Thymus (tissue), 11 donors: ENCODE measurements around the gene WDR86. TPM values are rescaled to one million over a fixed set of nuclear protein-coding genes. Genes with fewer than 3 reads are reported as not detected.

Source experiments
- DNase-seq, 9 donors: peaks; one replicate each; pipeline ENCODE4 v3.0.0-alpha.2; 2013; ENCODE audit warnings: low spot score in 9 of 9, low read depth in 6 of 9, missing footprints in 1 of 9
- H3K27ac ChIP-seq, 2 donors: one replicate each; pipeline ENCODE4 v1.5.1; 2013; ENCODE audit warnings: control low read depth in 1 of 2, low read depth in 1 of 2, low read length in 1 of 2, mild to moderate bottlenecking in 1 of 2, moderate library complexity in 1 of 2
- H3K27me3 ChIP-seq, 2 donors: one replicate each; pipeline ENCODE4 v1.5.1; 2013; ENCODE audit warnings: low read length in 1 of 2; ENCODE audit not compliant: control insufficient read depth in 2 of 2, insufficient read depth in 1 of 2
- H3K36me3 ChIP-seq, 2 donors: one replicate each; pipeline ENCODE4 v1.5.1; 2013; ENCODE audit warnings: low read length in 1 of 2, mild to moderate bottlenecking in 1 of 2, moderate library complexity in 1 of 2; ENCODE audit not compliant: control insufficient read depth in 2 of 2, insufficient read depth in 2 of 2
- H3K4me1 ChIP-seq, 2 donors: one replicate each; pipeline ENCODE4 v1.5.1; 2013; ENCODE audit warnings: low read length in 2 of 2; ENCODE audit not compliant: control insufficient read depth in 2 of 2, insufficient read depth in 2 of 2
- H3K4me3 ChIP-seq, 2 donors: one replicate each; pipeline ENCODE4 v1.5.1; 2013; ENCODE audit warnings: low read length in 2 of 2, control low read depth in 1 of 2, mild to moderate bottlenecking in 1 of 2
- H3K9me3 ChIP-seq, 2 donors: one replicate each; pipeline ENCODE4 v1.5.1; 2013; ENCODE audit warnings: low read length in 1 of 2, mild to moderate bottlenecking in 1 of 2; ENCODE audit not compliant: control insufficient read depth in 2 of 2, insufficient read depth in 1 of 2
- WGBS: extraction: QIAGEN DNeasy Blood & Tissue Kit; methylation state at CpG from one replicate; pipeline ENCODE4 v1.1.7; 2013; 5-methylcytosine and 5-hydroxymethylcytosine counted together
- polyA plus RNA-seq: library from polyadenylated mRNA; stranded (reverse); fragments of 200-250 nt; gene quantifications from one replicate; pipeline ENCODE4 v1.2.3, GENCODE V29; 2013
- total RNA-seq: library from RNA; stranded (reverse); fragments of 120-200 nt; gene quantifications from one replicate; pipeline ENCODE4 v1.2.4, GENCODE V29; 2013
- donor health status: healthy.

The WDR86 gene
- total and polyA plus RNA-seq, 2 donors = 1.3 to 5.0 TPM

DNA sequence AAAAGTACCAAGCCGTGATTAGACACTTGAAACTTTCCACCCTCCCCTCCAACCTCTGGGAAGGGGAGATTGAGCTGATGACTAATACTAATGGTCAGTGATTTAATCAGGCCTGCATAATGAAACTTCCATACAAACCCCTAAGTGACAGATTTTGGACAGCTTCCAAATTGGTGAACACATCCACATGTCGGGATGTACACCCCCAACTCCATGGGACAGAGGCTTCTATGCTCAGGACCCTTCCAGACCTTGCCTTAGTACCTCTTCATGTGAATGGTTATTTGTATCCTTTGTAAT is 63.4 kb downstream of the WDR86 start:
- Histone ChIP-seq H3K4me1 (peaks cover 15 to 24% of the 10 kb centered on the region in 2 donors), H3K9me3 (peaks cover 0 to under 1% of the 10 kb centered on the region in 2 donors), H3K4me3 (no peak overlapping the region), H3K36me3 (peaks cover 13 to 38% of the 10 kb centered on the region in 2 donors), H3K27ac (no peak overlapping the region), H3K27me3 (no peaks in the 10 kb centered on the region)
- 90% methylated on average over 2 of the region's 2 CpGs for WGBS
- DNase-seq = no peak

DNA sequence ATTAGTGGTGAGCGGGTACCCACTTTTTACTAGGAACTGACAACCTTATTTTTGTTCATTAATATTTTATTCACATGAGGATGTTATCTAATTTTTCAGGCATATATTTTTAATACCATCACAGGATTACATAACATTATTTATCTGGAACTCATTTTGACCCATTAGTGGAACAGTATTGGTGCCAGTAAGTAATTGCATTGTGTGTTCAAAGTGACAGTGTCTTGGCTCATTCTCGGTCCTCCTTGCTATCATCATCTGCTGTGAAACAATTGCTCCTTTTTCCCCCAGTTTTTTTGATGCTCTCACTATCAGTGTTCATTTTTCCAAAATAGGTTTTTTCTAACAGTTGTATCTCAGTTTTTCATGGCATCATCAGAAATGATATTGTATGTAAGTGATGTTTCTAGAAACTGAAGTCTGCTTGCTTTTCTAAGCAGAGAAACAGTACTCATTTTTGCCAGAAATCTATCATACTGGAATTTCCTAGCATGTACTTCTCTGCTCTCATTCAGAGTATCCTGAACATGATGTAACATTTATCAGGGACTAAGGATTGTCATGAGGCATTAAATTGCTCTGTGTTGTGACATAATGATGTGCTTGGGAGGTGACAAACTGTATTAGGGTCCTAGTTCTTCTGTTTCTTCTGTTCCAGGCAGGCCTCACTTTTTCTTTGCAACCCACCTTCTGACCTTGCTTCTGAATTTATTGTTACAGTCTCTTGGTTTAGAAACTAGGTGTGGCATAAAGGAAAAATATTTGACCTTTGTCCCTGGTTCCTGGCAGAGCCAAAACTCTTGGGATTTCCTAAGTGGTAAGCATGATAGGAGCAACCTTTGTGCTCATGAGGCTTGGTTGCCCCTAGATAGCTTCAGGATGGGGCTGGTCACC is 64.0 kb downstream of the WDR86 start:
- Histone ChIP-seq H3K4me3 (no peak overlapping the region), H3K4me1 (peaks cover 13 to 22% of the 10 kb centered on the region in 2 donors), H3K27ac (no peak overlapping the region), H3K27me3 (no peaks in the 10 kb centered on the region), H3K36me3 (peaks cover 13 to 33% of the 10 kb centered on the region in 2 donors), H3K9me3 (peaks cover 0 to 5% of the 10 kb centered on the region in 2 donors)
- DNase-seq = no peak
- WGBS = 99% methylated on average over 2 of the region's 2 CpGs

DNA sequence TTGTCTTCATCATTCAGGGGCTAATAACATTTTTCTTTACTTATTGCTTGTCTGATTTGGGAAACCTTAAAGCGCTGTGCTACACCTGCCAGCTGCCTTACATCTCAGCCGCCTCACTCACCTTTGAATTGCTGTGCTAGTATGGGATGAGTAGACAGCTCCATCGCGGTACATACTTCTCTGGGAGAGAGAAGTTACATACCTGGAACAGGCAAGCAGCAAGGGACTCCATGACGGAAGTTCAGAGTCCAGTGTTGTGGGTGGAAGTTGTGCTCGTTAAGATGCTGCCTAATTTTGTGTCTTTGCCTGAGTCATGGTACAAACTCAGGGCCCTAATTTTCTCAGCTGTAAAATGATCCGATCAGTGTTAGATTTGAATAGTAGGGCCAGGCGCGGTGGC is 66.3 kb downstream of the WDR86 start:
- Histone ChIP-seq H3K36me3 (peaks cover 13 to 24% of the 10 kb centered on the region in 2 donors), H3K27ac (no peak overlapping the region), H3K4me1 (peaks cover 6 to 11% of the 10 kb centered on the region in 2 donors), H3K4me3 (no peak overlapping the region), H3K9me3 (peaks cover 0 to 7% of the 10 kb centered on the region in 2 donors), H3K27me3 (no peaks in the 10 kb centered on the region)
- no peak for DNase-seq
- WGBS = 98% methylated on average over 9 of the region's 9 CpGs

DNA sequence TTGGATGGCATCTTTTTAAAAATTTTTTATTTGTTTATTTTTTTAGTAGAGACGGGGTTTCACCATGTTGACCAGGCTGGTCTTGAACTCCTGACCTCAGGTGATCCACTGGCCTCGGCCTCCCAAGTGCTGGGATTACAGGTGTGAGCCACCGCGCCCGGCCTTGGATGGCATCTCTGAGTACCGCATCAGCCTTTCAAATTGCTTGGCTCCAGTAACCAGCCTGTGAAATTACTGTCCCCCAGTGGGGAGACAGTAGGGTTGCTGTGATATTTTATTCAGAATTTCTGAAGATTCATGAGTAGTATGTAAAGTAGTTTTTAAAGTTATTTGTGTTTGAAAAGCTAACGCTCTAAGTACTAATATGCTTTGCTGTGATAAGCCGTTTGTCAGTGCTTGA is 67.0 kb downstream of the WDR86 start:
- Histone ChIP-seq H3K4me3 (peak overlapping the region; percentile 74 to 97), H3K9me3 (peaks cover 0 to 7% of the 10 kb centered on the region in 2 donors), H3K36me3 (peaks cover 13 to 24% of the 10 kb centered on the region in 2 donors), H3K4me1 (peaks cover 6 to 11% of the 10 kb centered on the region in 2 donors), H3K27me3 (no peaks in the 10 kb centered on the region), H3K27ac (peak overlapping the region; percentile 42 to 68)
- DNase-seq = no peak
- WGBS = 91% methylated on average over 8 of the region's 8 CpGs

DNA sequence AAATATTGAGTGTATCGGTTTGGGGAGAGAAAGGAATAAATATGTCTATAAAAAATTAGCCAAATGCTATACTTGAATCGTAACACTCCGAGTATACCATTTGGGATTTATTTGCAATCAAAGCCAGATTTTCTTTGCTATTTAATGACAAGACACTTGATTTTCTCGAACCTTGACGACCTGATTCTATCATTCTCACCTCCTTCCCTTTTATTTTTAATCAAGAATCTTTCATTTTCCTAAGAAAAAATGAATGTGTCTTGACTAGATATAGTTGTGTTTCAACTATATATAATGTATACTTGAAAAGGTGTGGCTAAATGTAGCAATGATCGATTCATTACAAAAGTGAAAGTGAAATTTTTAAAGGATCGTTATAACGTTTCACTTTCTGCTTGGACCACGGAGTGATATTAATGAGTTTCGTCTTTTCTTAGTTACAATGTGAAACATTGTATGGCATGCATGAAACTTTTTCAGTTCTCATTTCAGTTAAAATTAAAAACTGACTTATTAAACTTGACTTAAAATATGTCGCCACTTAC is 67.7 kb downstream of the WDR86 start:
- Histone ChIP-seq H3K27me3 (no peaks in the 10 kb centered on the region), H3K4me3 (peak overlapping the region; percentile 74 to 97), H3K36me3 (peaks cover 9 to 24% of the 10 kb centered on the region in 2 donors), H3K9me3 (peaks cover 0 to 7% of the 10 kb centered on the region in 2 donors), H3K4me1 (peaks cover 6 to 11% of the 10 kb centered on the region in 2 donors), H3K27ac (peak overlapping the region; percentile 68 to 93)
- DNase-seq = peak in 1 of 9 donors; percentile 47
- 4% methylated on average over 11 of the region's 11 CpGs for WGBS

DNA sequence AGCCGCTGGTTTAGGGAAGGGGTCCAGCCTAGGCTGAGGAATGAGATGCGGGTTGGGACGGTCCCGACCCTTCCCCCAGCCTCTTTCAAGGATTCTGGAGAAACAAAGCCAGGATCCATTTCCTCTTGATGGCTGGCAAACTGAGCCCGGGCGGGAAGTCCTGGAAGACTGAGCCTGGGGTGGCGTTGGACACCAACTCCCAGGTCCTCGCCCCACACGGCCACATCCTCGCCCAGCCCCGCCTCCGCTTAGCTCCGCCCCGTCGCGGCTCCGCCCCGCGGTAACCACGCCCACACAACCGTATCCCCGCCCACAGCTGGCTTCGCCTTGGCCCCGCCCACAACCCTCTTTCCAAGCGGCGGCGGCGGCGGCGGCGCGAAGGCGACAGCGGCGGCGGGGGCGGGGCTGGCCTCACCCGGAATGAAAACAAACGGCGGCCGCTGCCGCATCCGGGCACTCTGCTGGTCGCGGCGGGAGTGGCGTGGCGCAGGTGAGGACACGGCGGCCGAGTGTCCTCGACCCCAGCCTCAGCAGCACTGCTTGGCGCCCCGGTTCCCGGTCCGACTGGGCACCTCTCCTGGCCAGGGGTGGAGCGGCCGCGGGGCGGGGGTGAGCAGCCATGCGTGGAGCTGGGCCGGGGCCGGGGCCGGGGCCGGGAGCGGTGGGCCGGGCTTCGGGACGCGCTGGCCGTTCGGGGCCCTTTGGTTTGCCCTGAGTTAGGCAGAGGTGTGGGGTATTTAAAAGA is 68.3 kb downstream of the WDR86 start, which contains the start of gene NUB1:
Gene NUB1, plus strand, starts transcription at position 456 of the 745 bp plus-strand sequence. CDS start 3,538 bp downstream, outside the sequence.
- Histone ChIP-seq H3K4me3 (peak within 1 kb of the TSS; percentile 74 to 97), H3K9me3 (peaks cover 0 to 7% of the 10 kb centered on the region in 2 donors), H3K4me1 (peaks cover 6 to 11% of the 10 kb centered on the region in 2 donors), H3K36me3 (peaks cover 7 to 18% of the 10 kb centered on the region in 2 donors), H3K27ac (peak within 1 kb of the TSS; percentile 68 to 93), H3K27me3 (no peaks in the 10 kb centered on the region)
- peak in 8 of 9 donors; percentile 53 to 91 (median 78) for DNase-seq
- WGBS = 10% methylated on average over 72 of the region's 72 CpGs

DNA sequence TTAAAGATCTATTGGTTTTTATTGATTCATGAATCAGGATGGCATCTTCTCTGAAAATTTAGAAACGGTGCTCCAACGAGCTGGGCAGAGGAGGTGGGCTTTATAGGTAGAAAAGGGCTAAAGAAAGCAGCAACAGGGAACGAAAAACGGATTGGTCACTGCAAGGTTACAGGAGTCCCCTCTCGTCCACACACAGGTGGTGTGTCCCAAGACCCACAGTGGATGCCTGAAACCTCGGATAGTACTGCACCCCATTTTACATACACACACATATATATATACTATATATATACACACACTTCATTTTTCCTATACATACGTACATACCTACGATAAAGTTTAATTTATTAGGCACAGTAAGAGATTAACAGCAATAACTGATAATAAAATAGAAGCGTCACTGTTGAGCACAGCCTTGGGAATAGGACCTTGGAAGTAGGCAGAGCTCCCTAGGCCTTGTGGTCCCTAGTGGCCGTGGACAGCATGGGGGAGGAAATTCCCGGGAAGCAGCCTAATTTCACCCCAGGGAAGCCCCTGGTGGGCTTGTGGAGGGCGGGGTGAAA is 69.0 kb downstream of the WDR86 start:
- no peak overlapping the region for H3K27ac ChIP-seq
- H3K4me3 ChIP-seq = peak overlapping the region in 1 of 2 donors; percentile 97
- WGBS = 91% methylated on average over 12 of the region's 12 CpGs
- peaks cover 0 to 7% of the 10 kb centered on the region in 2 donors for H3K9me3 ChIP-seq
- DNase-seq = no peak
- H3K27me3 ChIP-seq = no peaks in the 10 kb centered on the region
- H3K4me1 ChIP-seq = peaks cover 6 to 11% of the 10 kb centered on the region in 2 donors
- H3K36me3 ChIP-seq = peaks cover under 1 to 12% of the 10 kb centered on the region in 2 donors

DNA sequence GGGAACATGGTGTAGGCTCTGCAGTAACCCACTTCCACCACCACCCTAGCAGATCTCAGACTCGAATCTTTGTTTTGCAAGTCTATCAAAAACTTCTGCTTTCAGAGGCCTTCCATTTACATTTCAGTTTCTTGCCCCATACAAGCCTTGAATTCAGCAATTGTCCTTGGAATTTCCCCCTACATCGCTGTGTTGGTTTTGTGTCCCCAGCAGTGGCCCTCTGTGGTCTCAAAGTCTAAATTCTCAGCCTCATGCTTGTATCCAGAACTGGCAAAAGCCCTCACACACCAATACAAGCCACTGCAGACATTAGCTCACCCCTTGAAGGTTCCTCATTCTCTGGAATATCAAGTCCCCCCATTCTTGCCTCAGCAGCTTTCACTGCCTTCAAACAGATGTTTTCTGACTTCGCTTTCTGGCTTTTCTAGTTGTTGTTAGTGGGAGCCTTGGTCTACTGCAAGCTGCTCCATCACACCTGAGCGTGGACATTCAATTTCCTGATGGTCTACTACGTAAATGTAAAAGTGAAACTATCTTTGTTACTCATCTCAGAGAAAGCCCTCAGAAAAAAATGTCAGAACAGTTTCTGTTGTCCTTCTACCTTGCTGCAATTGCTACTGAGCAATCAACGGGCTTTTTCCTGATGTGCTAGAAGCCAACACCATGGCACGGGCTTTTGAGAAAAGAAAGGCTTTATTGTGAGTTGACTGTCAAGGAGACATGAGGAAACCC is 70.0 kb downstream of the WDR86 start:
- H3K9me3 ChIP-seq = peaks cover 0 to 7% of the 10 kb centered on the region in 2 donors
- H3K36me3 ChIP-seq = peaks cover 0 to 4% of the 10 kb centered on the region in 2 donors
- no peaks in the 10 kb centered on the region for H3K27me3 ChIP-seq
- 75% methylated on average over 7 of the region's 7 CpGs for WGBS
- no peak overlapping the region for H3K4me3 ChIP-seq
- peaks cover 6 to 11% of the 10 kb centered on the region in 2 donors for H3K4me1 ChIP-seq
- peak in 1 of 9 donors; percentile 27 for DNase-seq
- H3K27ac ChIP-seq = peak overlapping the region; percentile 62 to 64
